IMR-90 (cell line): ENCODE measurements around the gene KNCN.

Source experiments
- CTCF ChIP-seq: conservative IDR thresholded peaks from 2 replicates; pipeline ENCODE4 v1.5.1; 2012; ENCODE audit warnings: mild to moderate bottlenecking, low read depth, low read length, improper control_type of control experiment
- MAFK ChIP-seq: IDR thresholded peaks from 2 replicates; pipeline ENCODE4 v1.6.1; 2012; ENCODE audit warnings: low read depth, low read length, improper control_type of control experiment
- RAD21 ChIP-seq: IDR thresholded peaks from 2 replicates; pipeline ENCODE4 v1.6.1; 2012; ENCODE audit warnings: low read length, improper control_type of control experiment
- TF ChIP-seq, protein P1 (sequence below): fragments of 150-350 bp; IDR thresholded peaks from 2 replicates; pipeline ENCODE4 v1.6.1; 2016; ENCODE audit warnings: low read depth, mild to moderate bottlenecking, low read length, moderate library complexity, borderline replicate concordance

GRCh38 chr1:46596036-46596435 lies 44.6 kb upstream of the KNCN start:
- TF ChIP-seq CTCF (no peak), RAD21 (no peak), MAFK (no peak)
- TF ChIP-seq, protein P1, sequence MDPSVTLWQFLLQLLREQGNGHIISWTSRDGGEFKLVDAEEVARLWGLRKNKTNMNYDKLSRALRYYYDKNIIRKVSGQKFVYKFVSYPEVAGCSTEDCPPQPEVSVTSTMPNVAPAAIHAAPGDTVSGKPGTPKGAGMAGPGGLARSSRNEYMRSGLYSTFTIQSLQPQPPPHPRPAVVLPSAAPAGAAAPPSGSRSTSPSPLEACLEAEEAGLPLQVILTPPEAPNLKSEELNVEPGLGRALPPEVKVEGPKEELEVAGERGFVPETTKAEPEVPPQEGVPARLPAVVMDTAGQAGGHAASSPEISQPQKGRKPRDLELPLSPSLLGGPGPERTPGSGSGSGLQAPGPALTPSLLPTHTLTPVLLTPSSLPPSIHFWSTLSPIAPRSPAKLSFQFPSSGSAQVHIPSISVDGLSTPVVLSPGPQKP: no peak
